CD4-positive, alpha-beta memory T cell (primary cell): ENCODE results near the gene CRYBB1. TPM values are rescaled to one million over a fixed set of nuclear protein-coding genes. Genes with fewer than 3 reads are reported as not detected.
A peak's percentile ranks its signal among the peaks of the same experiment; 100 is the strongest.

ENCODE experiments used
- CTCF ChIA-PET: fragments of 350-600 bp; sonication (Branson Sonifier 250); formaldehyde crosslinking; loops from one replicate; lab custom pipeline; 2021; ENCODE audit warnings: inconsistent platforms; ENCODE audit not compliant: partially characterized antibody; lab: Charles Lee
- POLR2A ChIA-PET: fragments of 350-600 bp; sonication (Branson Sonifier 250); formaldehyde crosslinking; loops from one replicate; lab custom pipeline; 2021; ENCODE audit not compliant: partially characterized antibody; lab: Charles Lee
- DNase-seq, 5 donors: peaks; one replicate each; pipeline versions ENCODE4 v3.0.0 to v3.0.0-alpha.2; 2020 to 2022; ENCODE audit warnings: mixed read lengths in 1 of 5
- H3K27ac ChIP-seq: one replicate; pipeline ENCODE4 v1.7.0; 2013; ENCODE audit warnings: low read depth, low read length
- H3K27me3 ChIP-seq: 2 replicates; pipeline ENCODE4 v1.7.0; 2013; ENCODE audit warnings: mild to moderate bottlenecking, low read length, moderate library complexity; ENCODE audit not compliant: insufficient read depth
- H3K36me3 ChIP-seq: 2 replicates; pipeline ENCODE4 v1.7.0; 2013; ENCODE audit warnings: mild to moderate bottlenecking, low read length, moderate library complexity; ENCODE audit not compliant: insufficient read depth
- H3K4me1 ChIP-seq: 2 replicates; pipeline ENCODE4 v1.7.0; 2013; ENCODE audit warnings: mild to moderate bottlenecking, low read length, moderate library complexity; ENCODE audit not compliant: insufficient read depth
- H3K4me3 ChIP-seq, 2 donors: one replicate each; pipeline ENCODE4 v1.7.0; 2013; ENCODE audit warnings: low read length in 2 of 2, mild to moderate bottlenecking in 1 of 2
- H3K9me3 ChIP-seq, 2 donors: one replicate each; pipeline ENCODE4 v1.7.0; 2013; ENCODE audit warnings: low read length in 2 of 2, control low read depth in 1 of 2; ENCODE audit not compliant: control insufficient read depth in 1 of 2
- H3K27ac Mint-ChIP-seq, 7 donors: one replicate each; pipeline ENCODE4 v1.8.0; 2020 to 2021; ENCODE audit warnings: mixed read lengths in 7 of 7, mild to moderate bottlenecking in 6 of 7, inconsistent platforms in 3 of 7, moderate library complexity in 3 of 7
- H3K27me3 Mint-ChIP-seq, 2 donors: one replicate each; pipeline ENCODE4 v1.8.0; 2020 to 2021; ENCODE audit warnings: mixed read lengths in 2 of 2
- H3K36me3 Mint-ChIP-seq, 2 donors: one replicate each; pipeline ENCODE4 v1.8.0; 2020 to 2021; ENCODE audit warnings: mixed read lengths in 2 of 2, inconsistent platforms in 1 of 2, mild to moderate bottlenecking in 1 of 2
- H3K4me1 Mint-ChIP-seq, 4 donors: one replicate each; pipeline ENCODE4 v1.8.0; 2020 to 2021; ENCODE audit warnings: mixed read lengths in 4 of 4, mild to moderate bottlenecking in 1 of 4
- H3K4me3 Mint-ChIP-seq, 8 donors: one replicate each; pipeline ENCODE4 v1.8.0; 2020 to 2021; ENCODE audit warnings: mixed read lengths in 8 of 8, mild to moderate bottlenecking in 7 of 8, moderate library complexity in 6 of 8, inconsistent platforms in 3 of 8
- H3K9me3 Mint-ChIP-seq, 8 donors: one replicate each; pipeline ENCODE4 v1.8.0; 2020 to 2021; ENCODE audit warnings: mixed read lengths in 8 of 8, mild to moderate bottlenecking in 5 of 8, inconsistent platforms in 3 of 8, moderate library complexity in 1 of 8
- intact Hi-C: fragments of 100-400 bp; cut with micrococcal nuclease; formaldehyde crosslinking; loops from one replicate; pipeline ENCODE4 v1.15.1; 2023
- polyA plus RNA-seq, 2 donors: library from polyadenylated mRNA; unstranded; fragments of 300-500 nt; fragmentation: Illumina TruSeq; gene quantifications; one replicate each; pipeline ENCODE4 v1.2.3, GENCODE V29; 2021
- total RNA-seq, 2 experiments: library from RNA; stranded (reverse); gene quantifications; one replicate each; pipeline ENCODE4 v1.2.3, GENCODE V29; 2021

Gene CRYBB1
- total and polyA plus RNA-seq, 4 experiments from 2014 or later: not detected

- ChIA-PET CTCF (no interaction called here), POLR2A (interaction anchor here (3.7 kb wide), 1 partner anchor 8 kb away, joined by 12 read pairs; the partner anchor contains the start of gene TPST2)
- Histone ChIP-seq H3K36me3 (peaks cover 5% of the 10 kb centered on the region), H3K4me1 (peaks cover 56% of the 10 kb centered on the region), H3K27ac (no peak overlapping the region), H3K27me3 (no peaks in the 10 kb centered on the region), H3K9me3 (no peaks in the 10 kb centered on the region), H3K4me3 (no peak overlapping the region)
- DNase-seq: no peak
- no peaks in the 10 kb centered on the region for H3K9me3 Mint-ChIP-seq
- intact Hi-C loops: no loop called here
- no peaks in the 10 kb centered on the region for H3K27me3 Mint-ChIP-seq
- H3K4me3 Mint-ChIP-seq: peak overlapping the region in 1 of 8 donors; percentile 32
- H3K4me1 Mint-ChIP-seq: peaks cover 41 to 75% (median 60%) of the 10 kb centered on the region in 4 donors
- H3K36me3 Mint-ChIP-seq: peaks cover 0 to 12% of the 10 kb centered on the region in 2 donors
- peak overlapping the region in 4 of 7 donors; percentile 7 to 61 (median 22) for H3K27ac Mint-ChIP-seq
These were observed 36.1 kb downstream of the CRYBB1 start for GRCh38 chr22:26581633-26582168.

GRCh38 chr22:26581026-26581425 lies 36.8 kb downstream of the CRYBB1 start:
- ChIA-PET POLR2A (interaction anchor here (3.7 kb wide), 1 partner anchor 9 kb away, joined by 12 read pairs; the partner anchor contains the start of gene TPST2), CTCF (no interaction called here)
- no peaks in the 10 kb centered on the region for H3K9me3 ChIP-seq
- Mint-ChIP-seq H3K4me1 (peaks cover 43 to 73% (median 59%) of the 10 kb centered on the region in 4 donors), H3K4me3 (peak overlapping the region in 7 of 8 donors; percentile 30 to 71 (median 51)), H3K27me3 (no peaks in the 10 kb centered on the region), H3K9me3 (no peaks in the 10 kb centered on the region), H3K27ac (peak overlapping the region; percentile 74 to 96 (median 84)), H3K36me3 (peaks cover 0 to 14% of the 10 kb centered on the region in 2 donors)
- peaks cover 5% of the 10 kb centered on the region for H3K36me3 ChIP-seq
- no peaks in the 10 kb centered on the region for H3K27me3 ChIP-seq
- H3K4me3 ChIP-seq: no peak overlapping the region
- no peak for DNase-seq
- H3K27ac ChIP-seq: no peak overlapping the region
- peaks cover 49% of the 10 kb centered on the region for H3K4me1 ChIP-seq
- intact Hi-C loops: no loop called here

- POLR2A ChIA-PET: interaction anchor here (1.4 to 3.7 kb wide), 3 partner anchors 8 to 12 kb away, joined by 3 to 12 read pairs (median 7); partner anchors contain the start of gene TPST2
- H3K4me1 Mint-ChIP-seq: peaks cover 40 to 69% (median 56%) of the 10 kb centered on the region in 4 donors
- CTCF ChIA-PET: interaction anchor here (0.7 to 1.4 kb wide), 2 partner anchors 11 to 63 kb away, joined by 3 to 4 read pairs; no protein-coding TSS in a partner anchor
- no peaks in the 10 kb centered on the region for H3K27me3 Mint-ChIP-seq
- no peaks in the 10 kb centered on the region for H3K9me3 Mint-ChIP-seq
- H3K27me3 ChIP-seq: no peaks in the 10 kb centered on the region
- peak overlapping the region; percentile 50 for H3K27ac ChIP-seq
- intact Hi-C loops: no loop called here
- peaks cover 48% of the 10 kb centered on the region for H3K4me1 ChIP-seq
- DNase-seq: no peak
- peaks cover 5% of the 10 kb centered on the region for H3K36me3 ChIP-seq
- no peak overlapping the region for H3K4me3 ChIP-seq
- H3K4me3 Mint-ChIP-seq: peak overlapping the region in 7 of 8 donors; percentile 51 to 88 (median 83)
- H3K36me3 Mint-ChIP-seq: peaks cover 0 to 14% of the 10 kb centered on the region in 2 donors
- peak overlapping the region; percentile 88 to 99 (median 94) for H3K27ac Mint-ChIP-seq
- no peaks in the 10 kb centered on the region for H3K9me3 ChIP-seq
These were observed 37.4 kb downstream of the CRYBB1 start for GRCh38 chr22:26580240-26580962.

- Histone ChIP-seq H3K4me1 (peaks cover 48% of the 10 kb centered on the region), H3K27me3 (no peaks in the 10 kb centered on the region), H3K9me3 (no peaks in the 10 kb centered on the region), H3K36me3 (peaks cover 5% of the 10 kb centered on the region), H3K4me3 (peak overlapping the region in 1 of 2 donors; percentile 35), H3K27ac (peak overlapping the region; percentile 50)
- ChIA-PET POLR2A (interaction anchor here (1.0 to 3.7 kb wide), 6 partner anchors 9 to 96 kb away, joined by 3 to 12 read pairs (median 4); partner anchors contain the start of genes HPS4, SRRD and TPST2), CTCF (interaction anchor here (1.2 to 1.6 kb wide), 3 partner anchors 10 to 95 kb away, joined by 3 to 4 read pairs (median 3); no protein-coding TSS in a partner anchor)
- Mint-ChIP-seq H3K4me1 (peaks cover 39 to 68% (median 56%) of the 10 kb centered on the region in 4 donors), H3K27me3 (no peaks in the 10 kb centered on the region), H3K4me3 (peak overlapping the region; percentile 55 to 88 (median 80)), H3K27ac (peak overlapping the region; percentile 88 to 99 (median 94)), H3K9me3 (no peaks in the 10 kb centered on the region), H3K36me3 (peaks cover 0 to 14% of the 10 kb centered on the region in 2 donors)
- intact Hi-C loops: loop anchor here (1.0 kb wide), 1 partner anchor 11 kb away; the partner anchor contains the start of gene TPST2
- DNase-seq: peak; percentile 47 to 65 (median 56)
These were observed 38.4 kb downstream of the CRYBB1 start for GRCh38 chr22:26579331-26579886.

- Mint-ChIP-seq H3K36me3 (peaks cover 8 to 10% of the 10 kb centered on the region in 2 donors), H3K4me1 (peaks cover 45 to 71% (median 57%) of the 10 kb centered on the region in 4 donors), H3K27me3 (no peaks in the 10 kb centered on the region), H3K4me3 (no peak overlapping the region), H3K27ac (no peak overlapping the region), H3K9me3 (no peaks in the 10 kb centered on the region)
- ChIA-PET POLR2A (no interaction called here), CTCF (interaction anchor here (1.0 to 1.4 kb wide), 3 partner anchors 15 to 30 kb away, joined by 3 to 4 read pairs (median 3); no protein-coding TSS in a partner anchor)
- no peak for DNase-seq
- H3K27ac ChIP-seq: no peak overlapping the region
- peaks cover 53% of the 10 kb centered on the region for H3K4me1 ChIP-seq
- no peaks in the 10 kb centered on the region for H3K9me3 ChIP-seq
- H3K27me3 ChIP-seq: no peaks in the 10 kb centered on the region
- intact Hi-C loops: no loop called here
- H3K4me3 ChIP-seq: no peak overlapping the region
- H3K36me3 ChIP-seq: no peaks in the 10 kb centered on the region
These were observed 40.7 kb downstream of the CRYBB1 start for GRCh38 chr22:26577081-26577480.

- no peak for DNase-seq
- POLR2A ChIA-PET: no interaction called here
- Mint-ChIP-seq H3K27ac (peak overlapping the region in 3 of 7 donors; percentile 9 to 84 (median 81)), H3K27me3 (no peaks in the 10 kb centered on the region), H3K36me3 (peaks cover 8 to 10% of the 10 kb centered on the region in 2 donors), H3K4me3 (no peak overlapping the region), H3K9me3 (no peaks in the 10 kb centered on the region), H3K4me1 (peaks cover 49 to 74% (median 62%) of the 10 kb centered on the region in 4 donors)
- Histone ChIP-seq H3K27ac (no peak overlapping the region), H3K36me3 (no peaks in the 10 kb centered on the region), H3K4me3 (no peak overlapping the region), H3K9me3 (no peaks in the 10 kb centered on the region), H3K27me3 (no peaks in the 10 kb centered on the region), H3K4me1 (peaks cover 49% of the 10 kb centered on the region)
- intact Hi-C loops: no loop called here
- CTCF ChIA-PET: interaction anchor here (1.0 to 1.4 kb wide), 3 partner anchors 16 to 29 kb away, joined by 3 to 4 read pairs (median 3); no protein-coding TSS in a partner anchor
These were observed 41.7 kb downstream of the CRYBB1 start for GRCh38 chr22:26576026-26576680.
